GM19438 (cell line): Measurements from ENCODE around the gene NMRAL1.
A peak's percentile ranks its signal among the peaks of the same experiment; 100 is the strongest.

Source experiments
- ATAC-seq: cut with Tn5 transposase; IDR thresholded peaks from one replicate; pipeline ENCODE4 v1.9.1; 2021; ENCODE audit warnings: low read depth; ENCODE audit not compliant: unreplicated experiment

The NMRAL1 gene

DNA sequence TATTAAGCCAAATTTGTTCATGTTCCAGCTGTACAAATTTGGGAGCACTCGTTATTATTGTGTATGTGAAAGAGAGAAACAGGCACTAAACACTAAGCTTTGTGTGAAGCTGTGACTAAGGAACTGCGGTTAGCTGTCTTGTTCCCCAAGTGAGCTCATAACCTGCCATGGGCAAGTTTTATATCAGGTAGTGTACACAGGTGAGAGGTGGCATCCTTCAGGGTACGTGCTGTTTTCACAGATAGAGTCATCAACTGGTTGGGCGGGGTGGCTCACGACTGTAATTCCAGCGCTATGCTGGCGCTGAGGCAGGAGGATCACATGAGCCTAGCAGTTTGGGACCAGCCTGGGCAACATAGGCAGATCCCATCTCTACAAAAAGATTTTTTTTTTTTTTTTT, 45.9 kb downstream of the NMRAL1 start:
- no peak for ATAC-seq

DNA sequence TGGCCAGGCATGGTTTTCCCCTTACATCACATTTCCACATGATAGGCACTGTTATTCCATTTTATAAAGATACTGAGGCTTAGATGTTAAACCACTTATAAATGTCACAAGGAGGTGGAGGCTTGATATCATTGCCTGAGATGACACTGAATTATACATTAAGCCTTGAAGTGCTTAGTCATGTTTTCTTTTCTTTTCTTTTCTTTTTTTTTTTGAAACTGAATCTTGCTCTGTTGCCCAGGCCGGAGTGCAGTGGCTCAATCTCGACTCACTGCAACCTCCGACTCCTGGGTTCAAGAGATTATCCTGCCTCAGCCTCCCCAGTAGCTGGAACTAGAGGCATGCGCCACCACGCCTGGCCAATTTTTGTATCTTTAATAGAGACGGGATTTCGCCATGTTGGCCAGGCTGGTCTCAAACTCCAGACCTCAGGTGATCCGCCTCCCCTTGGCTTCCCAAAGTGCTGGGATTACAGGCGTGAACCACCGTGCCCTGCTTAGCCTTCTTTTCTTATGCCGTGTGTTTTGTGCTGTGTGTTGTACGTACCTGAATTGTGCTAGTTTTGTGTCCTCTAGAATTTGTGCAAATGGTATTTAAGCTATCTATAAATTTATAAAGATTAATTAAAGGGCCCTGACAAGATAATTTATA, 47.6 kb downstream of the NMRAL1 start:
- no peak for ATAC-seq

DNA sequence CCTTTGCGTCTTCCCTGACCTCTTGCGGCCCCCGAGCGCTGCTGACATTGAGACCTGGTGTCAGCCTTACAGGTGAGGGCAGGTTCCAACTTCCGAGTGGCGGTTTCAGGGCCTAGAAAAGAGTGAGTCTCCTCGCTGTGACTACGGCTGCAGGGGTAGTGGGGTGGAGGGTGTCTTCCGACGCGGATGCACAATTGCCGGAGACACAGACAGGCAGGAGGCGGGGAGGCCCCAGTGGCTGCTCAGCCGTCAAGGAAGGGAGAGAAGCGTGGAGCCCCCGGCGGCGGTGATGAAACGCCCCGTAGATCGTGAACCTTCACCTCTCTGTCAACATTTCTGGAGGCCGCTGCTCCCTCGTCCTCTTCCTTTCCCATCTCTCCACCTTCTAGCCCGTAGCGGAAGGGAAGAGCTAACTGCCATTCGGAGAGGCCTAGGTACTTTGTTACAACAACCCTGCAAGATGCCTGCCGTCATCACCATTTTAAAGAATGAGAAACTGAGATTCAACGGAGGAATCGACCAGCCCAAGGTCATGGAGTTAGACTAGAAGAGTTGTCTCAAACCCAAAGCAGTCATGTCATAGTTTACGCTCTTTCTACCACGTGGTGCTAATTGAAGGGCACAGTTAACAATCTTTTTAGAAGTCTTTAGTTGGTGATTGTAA, 48.3 kb downstream of the NMRAL1 start:
- peak; percentile 25 for ATAC-seq

DNA sequence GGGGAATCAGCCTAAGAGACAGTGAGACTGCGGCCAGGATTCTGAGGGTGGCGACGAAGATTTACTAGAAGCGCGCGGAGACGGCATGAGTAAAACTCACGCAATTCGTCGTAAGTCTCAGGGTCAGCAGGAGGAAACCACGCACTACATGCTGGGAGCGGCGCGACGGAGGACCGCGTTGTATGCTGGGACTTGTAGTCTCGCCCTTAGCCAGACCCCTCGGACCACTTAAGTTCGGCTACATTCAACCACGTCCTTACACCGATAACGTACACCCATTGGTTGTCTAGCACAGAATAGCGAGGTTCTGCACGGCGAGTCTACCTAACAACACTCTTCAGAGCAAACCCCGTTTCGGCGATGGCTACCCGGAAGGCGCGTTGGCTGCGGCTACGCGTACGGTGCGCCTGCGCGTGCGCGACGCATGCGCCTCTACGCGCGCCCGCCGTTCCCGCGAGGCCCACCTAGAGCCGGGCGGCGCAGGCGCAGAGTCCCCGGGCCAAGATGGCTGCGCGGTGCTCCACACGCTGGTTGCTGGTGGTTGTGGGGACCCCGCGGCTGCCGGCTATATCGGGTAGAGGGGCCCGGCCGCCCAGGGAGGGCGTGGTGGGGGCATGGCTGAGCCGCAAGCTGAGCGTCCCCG, 48.9 kb downstream of the NMRAL1 start, which contains the start of gene DNAJA3:
Gene DNAJA3 (plus strand): TSS at position 491 of the 643 bp plus-strand sequence. CDS start 14 bp downstream, at position 505.
- peak; percentile 91 for ATAC-seq

DNA sequence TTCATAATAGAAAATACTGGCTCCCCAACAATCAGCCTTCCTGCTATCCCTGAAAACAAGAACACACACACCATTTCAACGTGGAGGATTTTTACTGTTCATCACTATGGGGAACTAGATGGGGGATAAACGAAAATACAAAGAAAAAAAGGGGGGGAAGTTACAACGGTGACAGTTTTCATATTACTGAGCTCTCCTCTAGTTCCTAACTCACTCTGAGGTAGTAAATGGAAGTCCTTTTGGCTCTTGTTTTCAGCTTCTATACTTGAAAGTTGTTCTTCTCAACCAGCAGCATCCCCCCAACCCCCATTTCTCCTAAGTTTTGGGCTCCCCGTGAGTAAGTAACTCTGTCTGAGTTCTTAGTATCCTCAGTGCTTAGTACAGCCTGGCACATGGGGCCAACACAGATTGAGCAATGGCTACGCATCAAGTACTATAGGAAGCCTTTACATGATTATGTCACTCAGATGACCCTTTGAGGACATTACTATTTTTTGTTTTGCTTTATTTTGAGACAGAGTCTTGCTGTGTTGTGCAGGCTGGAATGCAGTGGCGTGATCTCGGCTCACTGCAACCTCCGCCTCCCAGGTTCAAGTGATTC, 53.8 kb downstream of the NMRAL1 start:
- ATAC-seq: no peak

DNA sequence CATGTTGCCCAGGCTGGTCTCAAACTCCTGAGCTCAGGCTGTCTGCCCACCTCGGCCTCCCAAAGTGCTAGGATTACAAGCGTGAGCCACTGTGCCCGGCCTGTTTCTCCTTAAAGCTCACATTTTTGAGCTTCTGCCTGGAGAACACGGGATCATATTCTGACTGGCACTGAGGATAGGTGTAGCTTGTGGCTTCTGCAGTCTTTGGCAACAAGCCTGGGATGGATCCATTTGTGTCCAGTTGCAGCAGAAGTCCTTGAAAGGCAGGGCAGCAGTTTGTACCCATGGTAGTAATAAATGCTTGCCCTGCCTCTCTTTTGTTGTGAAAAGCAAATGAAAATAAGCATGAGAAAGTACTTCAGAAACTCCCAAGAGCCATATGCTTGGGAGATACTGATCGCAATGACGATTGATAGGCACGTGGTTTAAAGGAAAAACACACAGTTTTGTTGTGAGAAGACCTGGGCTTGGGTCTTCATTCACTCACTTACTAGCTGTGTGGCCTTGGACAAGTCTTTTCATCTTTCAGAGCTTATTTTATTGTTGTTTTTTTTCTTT, 54.9 kb downstream of the NMRAL1 start:
- no peak for ATAC-seq

DNA sequence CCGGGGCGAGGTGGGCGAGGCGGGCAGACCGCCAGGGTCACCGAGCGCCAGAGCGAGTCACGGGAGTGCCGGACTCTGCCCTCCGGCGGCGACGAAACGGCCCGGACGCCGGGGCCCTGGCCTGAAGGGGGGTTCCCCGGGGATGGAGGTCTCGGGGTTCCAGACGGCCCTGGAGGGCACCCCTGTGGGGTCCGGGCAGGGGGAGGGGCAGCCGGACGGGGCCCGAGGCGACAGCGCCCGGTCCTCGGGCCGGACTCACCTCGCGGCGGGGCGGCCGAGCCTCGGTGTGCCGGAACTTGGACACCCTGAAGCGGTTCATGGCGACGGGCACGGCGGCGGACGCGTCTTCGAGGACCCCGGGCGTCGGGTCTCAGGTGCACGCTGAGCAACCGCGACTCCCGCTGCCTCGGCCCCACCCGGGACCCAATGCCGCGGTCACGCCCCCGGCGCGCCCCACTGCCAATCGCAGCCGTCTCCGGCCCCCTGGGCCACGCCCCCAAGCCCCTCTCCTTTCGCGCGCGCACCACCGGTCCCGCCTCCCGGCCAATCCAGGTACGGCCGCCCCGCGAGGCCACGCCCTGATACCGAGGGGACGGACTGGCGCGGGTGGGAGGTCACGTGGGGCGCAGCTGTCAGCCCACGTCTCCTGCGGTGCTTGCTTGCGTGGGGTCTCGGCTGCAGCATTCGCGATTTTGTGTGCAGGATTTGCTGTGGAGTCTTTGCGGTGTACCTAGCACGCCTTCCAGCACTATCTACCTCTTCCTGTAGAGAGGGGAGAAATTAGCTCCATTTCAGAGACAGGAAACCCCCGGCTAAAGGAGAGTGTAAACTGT, 58.0 kb downstream of the NMRAL1 start, which contains the start of gene CORO7:
Gene CORO7 (minus strand): TSS at position 397 of the 833 bp plus-strand sequence. CDS start 78 bp downstream, at position 319.
- peak; percentile 51 for ATAC-seq

DNA sequence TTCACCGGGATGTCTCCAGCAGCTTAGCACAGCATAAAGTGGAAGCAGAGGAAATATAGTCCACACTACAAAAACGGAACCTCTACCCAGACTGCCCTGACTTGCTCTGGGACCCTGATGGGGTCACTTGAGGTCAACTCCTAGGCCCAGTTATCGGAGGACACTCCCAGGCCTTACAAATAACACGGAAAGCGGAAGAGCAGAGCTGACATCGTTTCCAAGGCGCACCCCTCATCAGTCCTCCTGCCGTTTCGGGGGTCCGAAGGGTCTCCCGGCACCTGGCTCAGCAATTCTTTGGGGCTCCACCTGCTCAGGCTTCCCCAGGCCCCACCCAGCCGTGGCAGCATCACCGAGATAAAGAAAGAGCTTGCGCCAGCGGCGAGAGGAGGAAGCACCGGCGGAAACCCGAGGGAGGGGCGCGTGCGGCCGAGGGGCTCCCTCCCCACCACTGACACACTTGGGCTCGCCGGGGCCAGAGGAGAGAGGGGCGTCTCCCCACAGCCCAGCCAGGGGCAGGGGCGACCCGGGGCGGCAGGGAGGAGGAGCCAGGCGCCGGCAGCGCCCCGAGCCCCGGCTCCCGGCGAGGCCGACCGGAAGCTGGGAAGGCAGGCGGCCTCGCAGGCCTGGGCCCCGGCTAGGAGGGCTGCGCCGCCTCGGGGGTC, 58.8 kb downstream of the NMRAL1 start:
- ATAC-seq: no peak

DNA sequence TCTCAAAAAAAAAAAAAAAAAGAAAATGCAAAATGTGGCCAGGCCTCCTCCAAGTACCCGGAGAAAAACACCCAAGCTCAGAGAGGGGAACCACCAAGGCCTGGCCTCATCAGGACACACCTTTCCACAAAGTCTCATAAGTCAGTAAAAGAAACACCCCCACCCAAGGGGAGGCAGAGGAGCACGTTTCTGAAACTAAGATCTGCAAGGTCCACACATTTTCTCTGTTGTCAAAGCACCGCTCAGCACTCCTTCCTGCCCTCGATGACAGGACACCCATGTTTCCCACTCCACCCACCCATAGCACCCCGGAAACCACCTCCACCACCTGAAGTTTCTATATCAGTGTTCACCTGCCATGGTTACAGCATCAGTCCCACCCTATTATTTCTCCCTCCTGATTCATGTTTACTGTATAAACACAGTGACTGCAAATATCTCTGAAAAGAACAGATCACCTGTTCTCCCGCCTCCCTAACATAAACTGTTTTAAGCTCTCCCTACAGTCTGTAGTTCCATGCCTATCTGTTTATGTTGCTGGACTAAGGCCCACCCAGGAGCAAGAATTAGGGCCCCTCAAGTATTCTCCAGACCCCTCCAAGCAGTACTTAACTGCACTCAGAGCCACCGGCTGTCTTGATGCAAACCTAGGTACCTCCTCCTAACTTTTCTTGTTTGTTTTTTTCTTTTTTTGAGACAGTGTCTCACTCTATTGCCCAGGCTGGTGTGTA, 60.1 kb downstream of the NMRAL1 start:
- ATAC-seq: peak; percentile 62

DNA sequence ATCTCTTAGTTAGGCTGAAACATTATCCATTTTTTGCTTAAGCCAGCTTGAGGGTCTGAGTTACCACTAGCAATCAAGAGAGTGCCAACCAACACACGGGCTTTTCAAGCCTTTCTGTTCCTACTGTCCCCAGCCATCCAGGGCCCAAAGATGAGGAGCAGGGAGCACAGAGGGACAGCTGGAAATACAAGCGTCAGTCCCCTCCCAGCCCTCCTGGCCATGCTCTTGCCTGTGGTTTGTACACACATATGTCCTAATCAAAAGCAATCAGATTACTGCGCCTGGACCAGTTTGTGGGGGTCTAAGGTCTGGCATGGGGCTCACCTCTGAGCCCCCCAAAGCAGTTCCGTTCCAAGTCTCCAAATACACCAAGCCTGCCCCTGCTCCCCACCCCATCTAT, 61.6 kb downstream of the NMRAL1 start:
- no peak for ATAC-seq

DNA sequence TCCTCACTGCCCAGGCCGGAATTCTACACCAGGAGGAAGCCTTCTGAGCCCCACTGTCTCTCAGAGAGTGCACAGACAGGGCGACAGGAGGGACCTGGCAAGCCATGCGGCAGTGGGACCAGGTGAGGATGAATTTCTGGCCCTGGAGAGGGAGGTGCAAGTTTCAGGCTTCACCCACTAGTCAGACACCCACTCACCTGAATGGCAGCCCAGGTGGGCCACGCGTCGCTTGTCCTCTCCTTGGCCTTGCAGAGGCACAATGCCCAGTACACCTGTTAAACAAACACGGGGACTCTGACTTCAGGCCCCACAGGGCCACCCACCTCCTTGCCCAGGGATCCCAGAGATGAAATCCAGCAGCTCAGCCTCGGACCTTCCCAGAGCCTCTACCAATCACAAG, 62.3 kb downstream of the NMRAL1 start:
- ATAC-seq: no peak
